ENCODE measurements around the gene ZSWIM7. TPM values are rescaled to one million over a fixed set of nuclear protein-coding genes. Genes with fewer than 3 reads are reported as not detected.

ZSWIM7 gene
- total RNA-seq, 1 donor from 2014 or later: 17.8 TPM

DNA sequence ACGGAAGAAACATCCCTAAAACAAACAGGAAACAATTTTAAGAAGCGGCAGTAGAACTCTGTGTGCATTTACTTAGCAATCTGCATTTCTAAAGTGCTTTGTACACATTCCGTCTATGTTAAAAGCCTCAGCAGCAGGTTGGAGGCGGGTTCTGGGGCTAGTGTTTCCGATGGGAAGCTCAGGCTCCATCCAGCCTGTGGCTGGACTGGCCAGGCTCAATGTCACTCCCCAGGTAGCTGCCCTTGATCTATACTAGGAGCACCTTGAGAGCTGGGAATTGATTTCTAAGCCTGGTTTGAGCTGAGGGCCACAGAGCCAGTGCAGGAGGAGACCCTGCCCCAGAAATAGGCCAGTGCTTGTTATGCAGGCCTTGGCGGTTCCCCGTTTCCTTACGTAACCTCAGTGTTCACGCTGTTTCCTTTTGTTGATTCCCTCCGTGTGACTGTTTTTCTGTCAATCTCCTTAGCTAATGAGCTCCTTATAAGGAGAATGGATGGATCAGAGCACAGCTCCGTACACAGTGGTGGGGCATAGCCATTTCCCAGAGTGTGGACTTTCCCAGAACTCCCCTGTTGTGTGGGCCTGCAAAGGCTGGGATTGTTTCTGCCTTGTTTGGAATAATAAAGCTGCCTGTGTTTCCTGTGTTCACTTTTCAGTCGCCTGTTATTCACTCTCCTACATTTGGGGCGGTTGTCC lies 33.2 kb downstream of the ZSWIM7 start:
- intact Hi-C loops (cut with DNase I): no loop called here
- no peak for DNase-seq (ENCODE audit: low spot score)

DNA sequence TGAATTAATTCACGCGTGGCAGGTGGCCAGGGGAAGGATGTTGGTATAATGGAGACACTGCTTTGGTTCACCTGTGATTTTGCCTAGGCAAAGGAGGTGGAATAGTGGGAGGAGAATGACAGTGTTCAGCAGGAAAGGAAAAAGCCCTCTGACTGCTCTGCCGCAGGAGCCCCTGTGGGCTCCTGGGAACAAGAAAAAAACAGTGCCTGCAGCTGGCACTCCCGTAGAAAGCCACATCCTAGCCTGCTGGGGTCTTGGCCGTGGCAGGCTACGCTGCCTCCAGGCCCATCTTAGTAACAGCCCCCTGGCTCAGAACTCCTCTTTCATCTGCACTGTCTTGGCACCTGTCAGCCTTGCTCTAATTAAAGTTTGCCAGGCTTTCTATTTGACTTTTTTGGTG lies 34.0 kb downstream of the ZSWIM7 start:
- DNase-seq (ENCODE audit: low spot score): no peak

DNA sequence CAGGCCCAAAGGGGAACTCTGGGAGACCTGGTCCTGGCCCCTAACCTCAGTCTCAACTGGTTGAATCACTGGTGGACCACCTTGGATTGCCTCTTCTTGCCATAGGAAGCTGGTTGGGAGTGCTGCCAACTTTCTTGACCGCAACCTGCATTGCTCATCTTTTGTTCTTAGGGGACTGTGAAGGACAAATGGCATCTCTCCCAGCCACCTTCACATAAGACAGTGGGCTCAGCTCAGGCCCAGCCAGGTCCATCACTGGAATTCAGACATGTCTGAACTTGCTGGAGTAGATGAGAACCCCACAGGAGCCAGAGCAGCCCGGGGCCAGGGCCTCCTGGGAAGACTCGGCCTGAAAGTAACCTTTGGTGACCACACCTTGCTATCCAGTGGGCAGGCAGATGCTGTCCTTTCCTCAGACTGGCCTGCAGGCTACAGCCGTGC lies 35.8 kb downstream of the ZSWIM7 start:
- intact Hi-C loops (cut with DNase I): no loop called here
- DNase-seq (ENCODE audit: low spot score): no peak

More for the DNA sequence above, 34.0 kb downstream of the ZSWIM7 start:
- intact Hi-C loops (cut with DNase I): no loop called here

DNA sequence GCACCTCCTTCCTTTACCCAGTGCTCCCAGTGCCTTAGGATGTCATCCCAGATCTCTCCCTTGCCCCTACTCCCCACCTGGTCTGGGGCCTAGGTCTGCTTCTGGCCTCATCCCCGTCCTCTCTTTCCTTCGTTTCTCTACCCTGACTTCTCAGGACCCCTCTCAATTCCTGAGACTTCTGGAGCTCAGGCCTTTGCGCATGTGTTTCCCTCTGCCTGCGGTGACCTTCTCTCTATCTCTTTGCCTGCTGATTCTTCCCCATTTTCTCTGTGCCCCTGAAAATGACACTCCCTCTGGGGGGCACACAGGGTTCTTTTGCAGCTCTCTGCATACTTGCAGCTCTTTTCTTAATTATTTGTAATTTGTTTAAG lies 41.0 kb downstream of the ZSWIM7 start:
- DNase-seq (ENCODE audit: low spot score): no peak
- intact Hi-C loops (cut with DNase I): no loop called here

DNA sequence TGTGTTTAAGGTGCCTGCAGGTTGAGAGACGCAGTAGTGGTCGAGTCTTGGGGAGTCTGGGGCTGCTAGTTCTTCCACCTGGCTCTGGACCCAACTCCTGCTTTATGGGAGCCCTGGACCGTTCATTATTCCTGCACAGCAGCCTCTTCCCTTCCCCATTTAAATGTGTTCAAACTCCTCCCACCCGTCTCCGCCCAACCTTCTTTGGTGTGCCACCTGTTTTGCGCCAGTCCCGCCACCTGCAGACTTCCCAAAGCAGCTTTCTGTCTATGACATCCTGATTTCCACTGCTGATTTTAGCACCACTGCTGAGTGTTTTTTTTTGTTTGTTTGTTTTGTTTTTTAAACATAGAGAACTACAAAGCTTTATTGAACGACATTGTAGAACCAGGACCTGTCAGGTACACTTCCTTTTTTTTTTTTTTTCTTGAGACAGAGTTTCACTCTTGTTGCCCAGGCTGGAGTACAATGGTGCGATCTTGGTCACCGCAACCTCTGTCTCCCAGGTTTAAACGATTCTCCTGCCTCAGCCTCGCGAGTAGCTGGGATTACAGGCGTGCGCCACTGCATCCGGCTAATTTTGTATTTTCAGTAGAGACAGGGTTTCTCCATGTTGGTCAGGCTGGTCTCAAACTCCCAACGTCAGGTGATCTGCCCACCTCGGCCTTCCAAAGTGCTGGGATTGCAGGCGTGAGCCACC lies 41.7 kb downstream of the ZSWIM7 start:
- intact Hi-C loops (cut with DNase I): no loop called here
- no peak for DNase-seq (ENCODE audit: low spot score)

DNA sequence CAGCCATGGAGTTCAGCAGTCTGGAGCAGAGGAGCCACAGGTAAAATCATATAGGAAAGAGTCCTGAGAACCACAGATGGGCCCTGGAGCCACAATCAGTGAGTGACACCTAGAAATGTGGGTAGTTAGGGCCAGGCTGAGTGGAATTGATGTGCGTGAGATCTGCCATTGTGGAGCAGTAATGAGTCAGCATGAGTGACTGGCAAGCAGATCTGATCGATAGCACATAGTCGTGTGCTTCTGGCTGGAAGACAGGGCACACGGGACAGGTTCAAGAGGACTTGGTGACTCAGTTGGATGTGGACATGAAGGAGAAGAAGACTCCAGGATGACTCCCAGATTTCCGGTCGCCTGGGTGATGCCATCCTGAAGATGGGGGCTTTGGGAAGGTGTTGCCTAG lies 42.3 kb downstream of the ZSWIM7 start:
- intact Hi-C loops (cut with DNase I): no loop called here
- no peak for DNase-seq (ENCODE audit: low spot score)

DNA sequence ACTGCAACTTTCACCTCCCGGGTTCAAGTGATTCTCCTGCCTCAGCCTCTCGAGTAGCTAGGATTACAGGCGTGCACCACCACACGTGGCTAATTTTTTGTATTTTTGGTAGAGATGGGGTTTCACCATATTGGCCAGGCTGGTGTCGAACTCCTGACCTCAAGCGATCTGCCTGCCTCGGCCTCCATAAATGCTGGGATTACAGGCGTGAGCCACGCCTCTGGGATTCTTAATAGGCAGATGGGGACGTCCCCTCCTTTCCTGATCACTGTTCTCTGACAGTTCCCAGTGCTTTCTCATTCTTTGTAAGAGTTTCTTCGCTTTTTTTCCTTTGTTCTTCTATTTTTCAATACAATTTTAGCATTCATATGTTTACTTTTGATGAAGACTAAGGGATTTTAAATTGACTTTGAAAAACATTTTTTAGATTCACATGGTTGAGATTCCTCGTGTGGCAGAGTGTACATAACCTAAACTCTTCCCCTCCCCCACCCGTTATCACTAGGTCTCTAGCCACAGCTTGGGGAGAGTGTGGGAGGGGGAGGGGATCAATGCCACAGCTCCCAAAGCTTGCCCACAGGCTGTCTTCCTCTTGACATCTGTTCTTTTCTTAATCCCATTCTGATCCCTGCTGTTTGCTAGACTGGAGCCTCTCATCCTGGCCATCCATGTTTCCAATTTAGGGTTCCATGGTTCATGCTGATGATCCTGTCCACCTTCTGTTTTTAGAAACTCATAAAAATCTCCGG lies 43.5 kb downstream of the ZSWIM7 start:
- intact Hi-C loops (cut with DNase I): no loop called here
- DNase-seq (ENCODE audit: low spot score): no peak

DNA sequence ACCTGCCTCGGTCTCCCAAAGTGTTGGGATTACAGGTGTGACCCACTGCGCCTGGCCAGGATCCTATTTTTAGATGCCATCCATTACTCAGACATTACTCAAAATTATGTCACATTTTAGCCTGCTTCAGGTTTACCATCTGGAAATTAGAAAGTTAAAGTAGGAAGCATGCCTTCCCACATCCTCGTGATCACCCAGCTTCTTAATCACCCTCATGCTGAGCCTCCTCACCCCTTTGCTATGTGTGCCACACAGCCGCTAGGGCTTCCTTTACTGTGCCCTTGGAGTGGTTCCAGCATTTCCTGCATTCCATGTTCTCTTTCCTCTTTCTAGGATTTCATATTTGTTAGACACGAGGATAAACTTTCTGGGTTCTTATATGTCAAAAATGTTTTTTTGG lies 45.3 kb downstream of the ZSWIM7 start:
- no peak for DNase-seq (ENCODE audit: low spot score)
- intact Hi-C loops (cut with DNase I): no loop called here

DNA sequence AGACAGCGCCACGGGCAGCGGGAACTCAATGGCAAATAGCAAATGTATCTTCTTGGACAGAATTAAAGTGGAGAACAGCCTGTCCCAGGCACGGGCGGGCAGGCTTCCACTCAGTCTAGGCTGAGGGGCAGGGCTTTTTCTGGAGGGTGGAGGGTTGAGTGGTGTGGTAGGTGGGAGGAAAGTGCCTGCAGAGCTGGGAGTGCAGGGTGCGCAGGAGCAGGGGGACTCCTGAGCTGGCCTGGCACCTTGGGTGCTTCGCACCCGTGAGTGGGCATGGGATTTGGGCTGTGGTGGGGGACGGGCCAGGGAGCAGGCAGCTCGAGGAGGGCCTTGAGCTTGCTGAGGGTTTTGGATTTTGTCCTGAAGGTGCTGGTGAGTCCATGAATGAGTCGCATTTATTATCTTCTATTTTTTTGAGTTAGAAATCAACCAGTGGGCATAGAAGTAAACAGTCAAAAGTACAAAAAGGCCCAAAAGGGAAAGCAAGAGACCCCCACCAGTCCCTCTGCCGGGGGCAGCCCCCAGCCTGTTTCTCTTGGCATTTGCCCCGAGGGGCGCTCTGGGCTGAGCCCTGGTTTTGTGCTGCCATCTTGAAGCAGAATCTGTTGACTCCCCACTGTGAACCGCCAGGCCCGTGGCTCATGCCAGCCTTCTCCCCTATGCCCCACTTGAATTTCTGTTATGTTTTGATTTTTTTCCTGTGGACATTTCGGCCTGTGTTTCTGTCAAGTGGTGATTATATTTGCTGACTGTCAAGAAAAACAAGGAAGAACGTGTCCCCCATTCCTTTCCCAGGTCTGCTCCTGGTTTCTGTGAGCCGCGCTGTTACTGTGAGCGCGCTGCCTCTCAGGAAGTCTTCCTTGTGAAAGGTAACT lies 46.4 kb downstream of the ZSWIM7 start:
- DNase-seq (ENCODE audit: low spot score): peak; percentile 20
- intact Hi-C loops (cut with DNase I): no loop called here

DNA sequence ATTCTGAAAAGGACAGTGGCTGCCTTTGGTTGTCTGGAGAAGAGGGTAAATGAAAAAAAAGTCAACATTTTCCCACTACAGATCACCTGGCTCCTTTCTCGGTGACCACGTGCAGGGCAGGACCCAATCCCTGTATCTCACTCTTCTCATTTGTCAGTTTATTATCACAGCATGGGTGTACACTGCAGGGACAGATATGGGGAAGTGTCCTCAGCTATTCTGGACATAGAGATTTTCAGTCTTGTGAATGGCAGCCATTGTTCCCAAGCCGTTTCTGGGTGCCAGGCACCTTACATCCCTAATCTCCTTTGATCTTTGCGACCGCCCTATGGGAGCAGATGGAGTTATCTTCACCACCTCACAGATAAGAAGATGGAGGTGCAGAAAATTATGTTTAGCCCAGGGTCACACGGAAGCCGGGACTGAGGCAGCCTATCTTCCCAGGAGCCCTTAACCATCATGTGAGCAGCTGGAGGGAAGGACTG lies 47.4 kb downstream of the ZSWIM7 start:
- intact Hi-C loops (cut with DNase I): no loop called here
- peak; percentile 41 for DNase-seq (ENCODE audit: low spot score)

DNA sequence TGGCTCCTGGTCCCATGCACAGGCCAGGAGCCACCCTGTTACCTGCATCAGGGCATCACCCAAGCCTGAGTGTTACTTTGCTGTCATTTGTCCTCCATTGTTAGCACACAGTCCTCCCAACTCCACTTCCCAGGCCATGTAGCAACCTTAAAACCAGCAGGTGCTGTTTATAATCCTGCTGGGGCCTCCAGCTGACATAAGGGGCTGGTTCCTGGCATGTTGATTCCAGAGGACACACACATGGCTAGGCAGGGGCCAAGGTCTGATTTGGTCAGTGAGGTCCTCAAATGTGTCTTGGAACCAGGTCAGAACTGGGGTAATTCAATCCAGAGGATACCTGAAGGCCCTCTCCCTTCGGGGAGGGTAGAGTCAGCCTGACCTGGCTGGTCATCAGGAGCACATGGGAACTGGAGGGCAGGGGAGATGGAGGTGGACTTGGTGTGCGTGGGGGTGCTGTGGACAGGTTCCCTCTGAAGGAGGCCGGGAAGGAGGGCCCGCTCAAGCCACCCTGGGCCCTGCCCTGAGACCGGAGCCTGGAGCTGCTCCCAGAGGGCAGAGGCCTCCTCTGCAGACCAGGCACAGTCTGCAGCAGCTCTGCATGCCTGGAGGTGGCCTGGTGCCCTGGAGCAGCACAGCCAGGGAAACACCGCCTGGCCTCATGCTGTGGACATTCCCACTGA lies 48.0 kb downstream of the ZSWIM7 start:
- intact Hi-C loops (cut with DNase I): no loop called here
- peak; percentile 43 for DNase-seq (ENCODE audit: low spot score)

DNA sequence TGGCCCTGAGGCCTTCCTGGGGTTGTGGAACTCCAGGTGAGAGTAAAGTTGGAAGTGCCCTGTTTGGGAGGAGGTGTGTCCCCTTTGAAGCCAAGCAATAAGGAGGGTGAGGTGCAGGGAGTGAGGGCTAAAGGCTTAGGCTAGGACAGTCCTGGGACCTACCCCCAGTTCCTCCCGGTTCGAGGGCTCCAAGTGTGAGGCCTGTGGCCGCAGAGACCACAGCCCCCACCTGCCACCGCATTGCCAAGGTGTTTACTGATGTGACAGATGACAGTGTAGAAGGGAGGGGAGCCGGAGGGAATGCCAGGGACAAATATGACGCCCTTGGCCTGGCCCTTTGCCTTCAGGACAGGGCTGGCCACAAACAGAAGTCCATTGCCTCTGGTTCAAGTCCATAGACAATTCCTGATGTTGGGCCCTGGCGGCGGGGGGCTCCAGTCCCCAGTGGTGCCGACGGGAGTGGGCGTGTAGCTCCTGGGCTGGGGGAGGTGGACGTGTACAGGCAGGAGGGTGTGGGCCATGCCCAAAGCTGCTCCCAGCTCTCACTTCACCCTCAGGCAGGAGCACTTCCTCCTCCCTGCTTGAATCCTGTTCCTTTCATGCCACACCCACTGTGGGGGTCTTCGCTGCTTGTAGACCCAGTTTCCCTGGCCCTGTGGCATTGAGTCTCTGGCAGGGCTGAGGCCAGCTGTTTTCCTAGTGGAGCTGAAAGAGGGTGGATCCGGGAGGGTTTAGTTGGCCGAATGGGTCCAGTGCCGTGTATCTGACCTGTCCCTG lies 51.3 kb downstream of the ZSWIM7 start:
- DNase-seq (ENCODE audit: low spot score): no peak
- intact Hi-C loops (cut with DNase I): no loop called here

DNA sequence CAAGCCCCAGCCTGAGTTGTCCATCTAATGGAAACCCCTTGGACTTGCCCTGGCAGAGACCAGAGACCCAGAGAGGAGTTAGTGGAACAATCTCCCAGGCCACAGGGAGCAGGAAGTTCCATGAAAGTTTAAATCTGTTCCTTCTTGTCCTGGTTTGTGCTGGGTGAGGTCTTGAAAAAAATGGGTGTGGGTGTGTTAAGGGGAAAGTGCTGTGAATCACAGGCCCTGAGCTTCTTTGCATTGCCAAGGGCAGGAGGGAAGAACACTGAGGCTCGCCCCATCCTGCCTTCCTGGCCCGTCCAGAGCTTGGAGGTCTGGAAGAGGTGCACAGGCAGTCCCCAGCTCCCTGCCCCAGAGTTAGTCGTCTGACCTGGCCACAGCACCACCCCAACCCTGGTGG lies 52.2 kb downstream of the ZSWIM7 start:
- intact Hi-C loops (cut with DNase I): no loop called here

DNA sequence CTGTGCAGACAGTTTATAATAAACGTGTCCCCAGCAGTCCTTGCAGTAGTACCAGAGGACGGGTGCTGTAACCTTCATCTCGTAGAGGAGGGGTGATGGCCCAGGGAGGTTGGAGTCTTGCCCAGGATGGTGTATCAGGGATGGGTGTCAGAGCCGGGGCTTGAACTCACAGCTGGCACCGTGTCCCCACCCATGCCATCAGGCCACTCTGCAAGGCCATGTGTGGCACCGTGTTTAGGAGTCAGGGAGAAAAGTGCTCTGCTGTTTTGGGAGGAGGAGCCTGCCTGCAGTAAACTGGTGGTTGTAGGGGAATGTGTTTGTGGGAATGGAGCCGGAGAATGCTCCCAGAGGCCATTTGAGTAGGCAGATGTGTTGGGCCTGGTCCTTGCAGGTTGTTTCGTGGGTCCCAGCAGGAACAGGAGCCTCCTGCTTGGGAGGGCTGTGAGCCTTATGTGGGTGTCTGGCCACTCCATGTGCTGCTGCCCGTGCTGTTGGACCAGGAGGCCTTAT lies 52.8 kb downstream of the ZSWIM7 start:
- intact Hi-C loops (cut with DNase I): no loop called here
- no peak for DNase-seq (ENCODE audit: low spot score)

More for the DNA sequence above, 52.2 kb downstream of the ZSWIM7 start:
- DNase-seq (ENCODE audit: low spot score): no peak

DNA sequence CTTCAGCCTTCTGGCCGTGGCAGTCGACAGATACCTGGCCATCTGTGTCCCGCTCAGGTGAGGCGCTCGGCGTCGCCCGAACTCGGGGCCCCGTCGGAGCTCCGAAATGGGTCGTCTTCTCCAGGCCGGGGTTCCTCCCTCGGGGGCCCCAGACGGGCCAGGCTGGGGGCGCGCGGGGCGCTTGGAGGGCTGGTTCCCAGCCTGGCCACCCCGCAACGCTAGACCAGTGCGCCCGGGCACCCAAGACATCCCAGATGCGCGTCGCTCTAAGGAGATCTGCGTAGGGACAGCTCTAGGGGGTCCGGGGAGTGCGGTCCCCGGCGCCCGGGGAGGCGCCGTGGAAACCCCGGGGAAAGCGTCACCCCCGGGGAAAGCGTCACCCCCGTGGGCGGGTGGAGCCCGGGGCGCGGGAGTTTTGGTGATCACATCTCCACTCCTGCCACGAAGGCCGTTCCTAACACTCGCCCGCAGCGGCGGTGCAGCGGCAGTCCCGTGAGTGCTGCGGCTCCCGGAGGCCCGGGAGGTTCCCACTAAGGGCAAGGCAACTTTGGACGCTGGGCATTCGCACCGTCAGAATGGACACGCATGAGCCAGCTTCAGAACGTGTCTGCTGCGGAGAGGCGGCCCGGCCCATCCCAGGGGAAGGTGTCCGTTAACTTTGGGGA lies 53.8 kb downstream of the ZSWIM7 start:
- no peak for DNase-seq (ENCODE audit: low spot score)
- intact Hi-C loops (cut with DNase I): no loop called here

DNA sequence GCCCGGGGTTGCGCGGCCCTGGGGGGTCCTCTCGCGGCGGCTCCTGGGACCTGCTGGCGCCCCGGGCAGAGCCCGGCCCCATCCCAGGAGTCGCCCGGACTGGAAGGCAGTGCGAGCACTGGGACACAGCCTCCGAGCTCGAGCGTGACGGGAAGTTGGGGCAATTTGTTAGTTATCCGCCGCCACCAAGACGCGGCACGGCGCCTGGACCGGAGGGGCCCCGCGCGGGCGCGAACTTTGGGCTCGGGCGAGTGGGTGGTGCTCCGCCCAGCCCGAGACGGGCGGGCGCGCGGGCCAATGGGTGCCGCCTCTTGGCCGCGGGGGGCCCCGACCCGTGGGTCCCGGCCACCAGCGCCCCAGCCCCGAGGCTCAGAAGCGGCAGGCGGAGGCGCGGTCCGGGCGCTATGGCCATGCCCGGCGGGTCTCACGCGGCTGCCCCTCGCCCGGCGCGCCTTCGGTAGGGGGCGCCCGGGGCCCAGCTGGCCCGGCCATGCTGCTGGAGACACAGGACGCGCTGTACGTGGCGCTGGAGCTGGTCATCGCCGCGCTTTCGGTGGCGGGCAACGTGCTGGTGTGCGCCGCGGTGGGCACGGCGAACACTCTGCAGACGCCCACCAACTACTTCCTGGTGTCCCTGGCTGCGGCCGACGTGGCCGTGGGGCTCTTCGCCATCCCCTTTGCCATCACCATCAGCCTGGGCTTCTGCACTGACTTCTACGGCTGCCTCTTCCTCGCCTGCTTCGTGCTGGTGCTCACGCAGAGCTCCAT lies 54.6 kb downstream of the ZSWIM7 start, which contains the start of gene ADORA2B:
Gene ADORA2B, plus strand, starts transcription at position 372 of the 768 bp plus-strand sequence. Its CDS starts 119 bp downstream, at position 491.
- intact Hi-C loops (cut with DNase I): no loop called here
- peak; percentile 82 for DNase-seq (ENCODE audit: low spot score)

All from cardiac septum (tissue), 1 donor.